ENCODE measurements around the gene EMC9. TPM values are rescaled to one million over a fixed set of nuclear protein-coding genes. Genes with fewer than 3 reads are reported as not detected.

The EMC9 gene
- polyA plus RNA-seq, 5 donors, result 12.6 to 25.8 (median 24.3) TPM

- no peak for DNase-seq
These were observed 9.2 kb upstream of the EMC9 start for GRCh38 chr14:24150567-24150966.

DNA sequence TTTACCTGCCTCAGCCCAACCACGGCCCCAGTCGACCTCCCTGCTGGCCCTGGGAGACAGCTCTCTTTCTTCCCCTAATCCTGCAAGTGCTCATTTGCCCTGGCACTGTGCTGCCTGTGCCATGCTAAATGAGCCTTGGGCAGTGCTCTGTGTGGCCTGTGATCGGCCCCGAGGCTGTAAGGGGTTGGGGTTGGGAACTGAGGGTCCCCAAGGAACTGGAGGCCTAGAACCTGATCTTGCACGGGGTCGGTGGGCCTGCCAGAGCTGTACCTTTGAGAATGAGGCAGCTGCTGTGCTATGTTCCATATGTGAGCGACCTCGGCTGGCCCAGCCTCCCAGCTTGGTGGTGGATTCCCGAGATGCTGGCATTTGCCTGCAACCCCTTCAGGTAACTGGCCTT is 8.7 kb upstream of the EMC9 start:
- DNase-seq, result no peak

DNA sequence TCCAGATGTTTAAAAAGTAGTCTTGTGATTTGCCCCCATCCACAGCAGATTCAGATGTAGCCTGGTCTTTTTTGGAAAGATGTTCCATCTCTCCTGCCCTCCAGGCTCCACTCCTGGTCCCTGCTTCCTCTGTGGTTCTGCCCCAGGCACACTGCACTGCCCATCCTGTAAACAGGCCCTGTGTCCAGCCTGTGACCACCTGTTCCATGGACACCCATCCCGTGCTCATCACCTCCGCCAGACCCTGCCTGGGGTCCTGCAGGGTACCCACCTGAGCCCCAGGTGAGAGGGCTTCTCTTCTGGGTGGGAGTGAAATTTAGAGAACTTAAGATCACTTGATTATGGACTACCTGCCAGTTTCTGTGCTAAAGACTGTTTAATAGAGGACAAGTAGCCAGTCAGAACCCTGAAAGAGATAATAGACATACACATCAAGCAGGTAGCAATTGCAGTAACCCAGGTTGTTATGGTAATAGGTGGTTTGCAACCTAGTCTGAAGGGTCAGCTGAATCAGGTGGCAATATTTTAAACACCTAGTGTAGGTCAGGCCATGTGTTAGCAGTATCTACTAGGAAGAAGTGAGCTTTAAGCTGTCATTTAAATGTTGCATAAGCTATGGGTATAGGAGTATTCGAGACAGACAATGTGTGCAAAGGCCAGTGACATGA is 8.0 kb upstream of the EMC9 start:
- DNase-seq, result no peak

DNA sequence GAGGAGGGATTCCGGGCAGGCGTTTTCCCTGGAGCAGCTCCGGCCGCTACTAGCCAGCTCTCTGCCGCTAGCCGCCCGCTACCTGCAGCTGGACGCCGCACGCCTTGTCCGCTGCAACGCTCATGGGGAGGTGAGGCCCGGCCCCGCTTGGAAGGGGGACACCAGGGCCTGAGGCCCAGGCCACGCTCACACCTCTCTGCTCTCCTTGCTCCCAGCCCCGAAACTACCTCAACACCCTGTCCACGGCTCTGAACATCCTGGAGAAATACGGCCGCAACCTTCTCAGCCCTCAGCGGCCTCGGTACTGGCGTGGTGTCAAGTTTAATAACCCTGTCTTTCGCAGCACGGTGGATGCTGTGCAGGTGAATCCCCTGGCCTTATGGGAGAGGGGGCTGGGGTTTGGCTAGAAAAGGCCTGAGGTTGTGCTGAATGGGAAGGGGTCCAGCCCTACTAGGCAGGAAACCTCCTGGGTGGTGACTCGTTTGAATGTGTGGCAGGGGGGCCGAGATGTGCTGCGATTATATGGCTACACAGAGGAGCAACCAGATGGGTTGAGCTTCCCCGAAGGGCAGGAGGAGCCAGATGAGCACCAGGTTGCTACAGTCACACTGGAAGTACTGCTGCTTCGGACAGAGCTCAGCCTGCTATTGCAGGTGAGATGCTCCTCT is 6.5 kb upstream of the EMC9 start:
- DNase-seq, result no peak

- peak; percentile 98 for DNase-seq
These were observed 5.8 kb upstream of the EMC9 start, which contains the start of gene RNF31 for GRCh38 chr14:24146978-24147760. Gene RNF31 (plus strand): TSS chr14:24147498. CDS start chr14:24147699, 201 bp downstream.

DNA sequence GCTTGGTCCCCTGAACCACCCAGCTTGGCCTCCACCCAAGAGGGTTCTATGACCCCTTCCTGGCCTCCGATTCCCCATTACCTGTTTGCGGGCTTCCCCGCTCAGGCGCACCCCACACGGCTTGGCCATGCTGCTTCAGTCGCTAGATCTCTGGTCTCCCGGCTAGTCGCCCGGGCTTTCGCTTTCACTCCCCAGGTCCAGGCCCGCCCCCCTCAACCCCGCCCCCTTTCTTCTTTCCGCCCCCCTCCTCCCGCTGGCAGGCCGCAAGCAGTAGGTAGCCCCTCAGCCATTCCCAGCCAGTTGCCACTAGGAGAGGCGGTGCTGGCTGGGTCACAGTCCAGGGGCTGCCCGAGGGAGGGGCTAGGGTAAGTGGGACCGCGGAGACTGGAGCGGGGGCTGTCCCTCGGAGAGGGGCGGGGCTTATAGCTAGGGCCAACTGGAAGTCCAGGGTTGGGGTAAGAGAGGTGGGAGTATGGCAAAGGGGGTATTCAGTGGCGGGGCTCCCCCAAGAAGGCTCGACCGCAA is 5.1 kb upstream of the EMC9 start, which contains the start of gene PSME2:
Gene PSME2 (minus strand): TSS at position 158 of the 525 bp plus-strand sequence. CDS start 29 bp downstream, at position 129.
- peak; percentile 94 to 95 for DNase-seq

DNA sequence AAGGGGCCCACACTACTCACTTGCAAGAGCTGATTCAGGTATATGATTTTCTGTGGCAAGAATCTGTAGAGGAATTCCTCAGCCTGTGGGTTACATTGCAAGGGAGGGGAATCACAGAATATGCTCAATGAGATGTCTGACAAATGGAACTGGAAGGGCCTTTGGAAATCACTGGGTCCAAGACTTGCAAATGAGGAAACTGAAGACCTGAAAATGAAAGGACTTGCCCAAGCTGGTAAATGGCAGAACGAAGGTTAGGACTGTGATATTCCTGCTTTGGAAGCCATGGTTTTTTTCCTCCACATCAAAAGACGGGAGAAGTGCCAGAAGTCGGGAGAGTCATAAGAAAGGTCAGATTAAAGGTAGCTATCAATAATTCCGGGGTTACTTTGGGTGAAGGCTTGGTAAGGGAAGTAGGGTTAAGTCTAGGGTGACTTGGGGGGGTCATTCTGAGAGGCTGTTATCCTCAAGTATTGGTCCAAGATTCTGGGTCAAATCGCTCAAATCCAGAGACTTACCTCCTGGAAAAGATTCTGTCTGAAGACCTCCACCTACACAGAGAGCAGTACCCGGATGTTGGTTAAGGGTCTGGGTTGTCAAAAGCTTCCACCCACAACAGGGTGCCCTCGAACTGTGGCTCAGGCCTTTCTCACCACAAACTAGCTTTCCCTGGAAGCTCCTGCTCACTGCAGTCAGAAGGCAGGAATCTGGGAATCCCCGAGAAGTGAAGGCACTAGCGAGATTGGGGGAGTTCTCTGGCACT is 4.5 kb upstream of the EMC9 start:
- DNase-seq, result no peak

DNA sequence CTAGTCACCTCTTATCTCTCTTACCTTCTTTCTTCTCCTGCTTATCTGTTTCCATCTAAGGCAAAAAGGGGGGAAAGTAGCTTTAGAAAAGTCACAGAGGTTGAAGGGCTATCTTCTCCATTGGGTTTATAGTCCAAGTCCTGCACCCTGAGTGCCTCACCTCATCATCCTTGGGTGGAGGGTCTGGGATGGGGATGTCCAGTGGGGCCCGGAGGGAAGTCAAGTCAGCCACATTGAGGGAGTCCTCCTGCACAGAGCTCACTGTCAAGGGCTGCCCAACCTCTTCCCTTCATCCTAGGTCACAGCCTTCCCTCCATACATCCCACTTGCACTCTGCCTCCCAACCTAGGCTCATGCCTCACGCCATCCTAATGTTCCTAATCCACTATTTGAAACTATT is 3.8 kb upstream of the EMC9 start:
- no peak for DNase-seq

- no peak for DNase-seq
These were observed 3.1 kb upstream of the EMC9 start for GRCh38 chr14:24144451-24144850.

DNA sequence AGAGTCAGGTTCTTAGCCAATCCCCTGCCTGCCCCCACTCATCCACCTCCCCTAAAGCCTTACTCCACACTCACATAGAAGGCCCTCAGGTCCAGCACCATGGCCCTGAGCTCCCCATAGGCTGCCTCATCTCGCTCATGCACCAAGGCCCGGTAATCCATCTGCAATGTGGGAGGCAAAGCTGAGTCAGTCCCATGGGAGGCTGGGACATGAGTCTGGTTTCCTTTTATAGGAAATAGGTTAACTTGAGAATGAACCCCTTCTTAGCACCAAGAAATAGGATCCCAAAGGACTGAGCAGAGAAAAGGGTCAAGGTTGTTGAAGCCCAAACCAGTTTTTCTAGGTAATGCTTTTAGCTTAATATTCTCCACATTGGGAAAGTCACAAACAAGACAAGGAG is 2.1 kb upstream of the EMC9 start:
- DNase-seq, result no peak

GRCh38 chr14:24139272-24139934 is 2.0 kb downstream of the EMC9 start:
- no peak for DNase-seq

DNA sequence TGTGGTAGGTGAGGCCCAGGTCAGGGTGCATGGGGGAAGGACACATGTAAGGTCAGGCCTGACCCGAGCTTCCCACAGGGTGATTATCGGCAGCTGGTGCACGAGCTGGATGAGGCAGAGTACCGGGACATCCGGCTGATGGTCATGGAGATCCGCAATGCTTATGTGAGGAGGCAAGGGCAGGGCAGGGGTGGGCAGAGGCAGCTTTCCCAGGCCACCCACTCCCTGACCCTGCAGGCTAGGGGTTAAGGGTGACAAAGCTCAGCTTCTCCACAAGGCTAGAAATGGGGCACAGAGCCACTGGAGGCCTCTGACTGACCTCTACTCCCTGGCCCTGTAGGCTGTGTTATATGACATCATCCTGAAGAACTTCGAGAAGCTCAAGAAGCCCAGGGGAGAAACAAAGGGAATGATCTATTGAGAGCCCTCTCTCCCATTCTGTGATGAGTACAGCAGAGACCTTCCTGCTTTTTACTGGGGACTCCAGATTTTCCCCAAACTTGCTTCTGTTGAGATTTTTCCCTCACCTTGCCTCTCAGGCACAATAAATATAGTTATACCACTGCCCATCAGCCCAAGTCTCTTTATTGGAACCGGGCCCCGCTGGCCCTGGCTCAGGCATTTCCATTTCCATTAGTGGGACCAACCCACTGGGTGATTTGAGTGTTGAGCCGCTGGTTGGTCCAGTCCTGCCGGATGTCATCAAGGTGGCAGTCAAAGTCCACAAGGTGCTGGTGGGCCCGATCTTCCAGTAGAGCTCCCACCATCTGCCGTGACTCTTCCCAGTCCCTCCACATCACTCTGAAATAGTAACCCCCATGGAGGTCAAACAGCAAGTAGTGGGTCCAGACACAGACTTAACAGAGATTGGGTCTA is 2.8 kb downstream of the EMC9 start:
- DNase-seq, result no peak

- DNase-seq, result no peak
These were observed 3.6 kb downstream of the EMC9 start for GRCh38 chr14:24137529-24138395.

- DNase-seq, result no peak
These were observed 4.5 kb downstream of the EMC9 start for GRCh38 chr14:24136684-24137528.

DNA sequence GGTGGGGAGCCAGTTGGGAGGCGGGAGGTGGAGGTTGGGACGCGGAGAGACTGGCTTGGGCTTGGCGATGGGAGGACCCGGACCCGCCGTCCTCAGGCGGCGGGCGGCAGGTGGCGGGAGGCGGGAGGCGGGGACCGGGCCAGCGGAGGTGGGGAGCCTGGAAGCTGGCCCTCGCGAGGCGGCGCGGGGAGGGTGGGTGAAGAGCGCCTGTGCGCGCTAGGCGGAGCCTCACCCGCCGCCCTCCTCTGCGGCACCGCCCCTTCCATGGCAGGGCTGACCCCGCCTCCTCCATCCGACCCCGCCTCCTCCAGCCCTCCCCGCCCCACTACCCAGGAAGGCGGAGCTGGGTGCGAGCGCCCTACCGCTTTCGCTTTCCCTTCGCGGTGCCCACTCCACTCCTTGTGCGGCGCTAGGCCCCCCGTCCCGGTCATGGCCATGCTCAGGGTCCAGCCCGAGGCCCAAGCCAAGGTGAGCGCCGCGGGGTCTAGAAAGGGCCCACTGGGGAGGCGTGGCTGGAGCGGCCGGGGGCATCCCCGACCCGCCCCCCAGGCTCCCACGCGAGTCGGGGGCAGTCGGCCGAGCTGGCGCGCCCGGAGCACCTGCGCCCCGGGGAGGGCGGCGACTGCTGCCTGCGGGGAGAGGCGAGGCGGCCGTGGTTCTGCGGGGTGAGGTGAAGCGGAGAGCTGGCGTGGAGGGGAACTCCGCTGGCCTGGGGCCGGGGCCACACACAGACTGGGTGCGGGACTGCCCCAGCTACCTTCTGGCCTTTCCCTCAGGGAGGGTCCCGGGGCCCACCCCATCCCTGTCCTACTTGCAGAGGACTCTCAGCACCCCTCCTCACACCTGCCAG is 5.3 kb downstream of the EMC9 start, which contains the start of gene PSME1:
Gene PSME1 (plus strand): TSS at position 361 of the 850 bp plus-strand sequence. CDS start 69 bp downstream, at position 430.
- DNase-seq, result peak; percentile 90 to 91

GRCh38 chr14:24135584-24135833 is 5.9 kb downstream of the EMC9 start:
- DNase-seq, result no peak

GRCh38 chr14:24133735-24134134 is 7.7 kb downstream of the EMC9 start:
- no peak for DNase-seq

Measured in right lung (tissue), 5 donors.